ENCODE data around the gene TIMM29.
"Not testable (repeated sequence)": the region's sequence is repeated elsewhere in the genome, so short reads cannot be mapped to it uniquely, and the experiment has no call there.

DNA sequence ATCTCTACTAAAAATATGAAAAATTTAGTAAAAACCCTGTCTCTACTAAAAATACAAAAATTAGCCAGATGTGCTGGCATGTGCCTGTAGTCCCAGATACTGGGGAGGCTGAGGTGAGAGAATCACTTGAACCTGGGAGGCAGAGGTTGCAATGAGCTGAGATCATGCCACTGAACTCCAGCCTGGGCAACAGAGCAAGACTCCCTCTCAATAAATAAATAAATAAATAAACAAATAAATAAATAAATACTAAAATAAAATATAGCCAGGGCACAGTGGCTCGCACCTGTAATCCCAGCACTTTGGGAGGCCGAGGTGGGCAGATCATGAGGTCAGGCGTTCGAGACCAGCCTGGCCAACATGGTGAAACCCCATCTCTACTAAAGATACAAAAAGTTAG is 14.8 kb downstream of the TIMM29 start:
- TF ChIP-seq, protein P1, sequence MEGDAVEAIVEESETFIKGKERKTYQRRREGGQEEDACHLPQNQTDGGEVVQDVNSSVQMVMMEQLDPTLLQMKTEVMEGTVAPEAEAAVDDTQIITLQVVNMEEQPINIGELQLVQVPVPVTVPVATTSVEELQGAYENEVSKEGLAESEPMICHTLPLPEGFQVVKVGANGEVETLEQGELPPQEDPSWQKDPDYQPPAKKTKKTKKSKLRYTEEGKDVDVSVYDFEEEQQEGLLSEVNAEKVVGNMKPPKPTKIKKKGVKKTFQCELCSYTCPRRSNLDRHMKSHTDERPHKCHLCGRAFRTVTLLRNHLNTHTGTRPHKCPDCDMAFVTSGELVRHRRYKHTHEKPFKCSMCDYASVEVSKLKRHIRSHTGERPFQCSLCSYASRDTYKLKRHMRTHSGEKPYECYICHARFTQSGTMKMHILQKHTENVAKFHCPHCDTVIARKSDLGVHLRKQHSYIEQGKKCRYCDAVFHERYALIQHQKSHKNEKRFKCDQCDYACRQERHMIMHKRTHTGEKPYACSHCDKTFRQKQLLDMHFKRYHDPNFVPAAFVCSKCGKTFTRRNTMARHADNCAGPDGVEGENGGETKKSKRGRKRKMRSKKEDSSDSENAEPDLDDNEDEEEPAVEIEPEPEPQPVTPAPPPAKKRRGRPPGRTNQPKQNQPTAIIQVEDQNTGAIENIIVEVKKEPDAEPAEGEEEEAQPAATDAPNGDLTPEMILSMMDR (IDR thresholded peaks at IDR 0.05): not testable (repeated sequence)
- not testable (repeated sequence) for TF ChIP-seq POLR2A (IDR thresholded peaks at IDR 0.05)
